COLO829 (cell line): ENCODE results near the gene CCDC158.
A peak's percentile ranks its signal among the peaks of the same experiment; 100 is the strongest.
"Not testable (repeated sequence)": the region's sequence is repeated elsewhere in the genome, so short reads cannot be mapped to it uniquely, and the experiment has no call there.

Source experiments
- DNase-seq: peaks from one replicate; pipeline ENCODE4 v3.0.0; 2012; ENCODE audit warnings: low spot score

Gene CCDC158

DNA sequence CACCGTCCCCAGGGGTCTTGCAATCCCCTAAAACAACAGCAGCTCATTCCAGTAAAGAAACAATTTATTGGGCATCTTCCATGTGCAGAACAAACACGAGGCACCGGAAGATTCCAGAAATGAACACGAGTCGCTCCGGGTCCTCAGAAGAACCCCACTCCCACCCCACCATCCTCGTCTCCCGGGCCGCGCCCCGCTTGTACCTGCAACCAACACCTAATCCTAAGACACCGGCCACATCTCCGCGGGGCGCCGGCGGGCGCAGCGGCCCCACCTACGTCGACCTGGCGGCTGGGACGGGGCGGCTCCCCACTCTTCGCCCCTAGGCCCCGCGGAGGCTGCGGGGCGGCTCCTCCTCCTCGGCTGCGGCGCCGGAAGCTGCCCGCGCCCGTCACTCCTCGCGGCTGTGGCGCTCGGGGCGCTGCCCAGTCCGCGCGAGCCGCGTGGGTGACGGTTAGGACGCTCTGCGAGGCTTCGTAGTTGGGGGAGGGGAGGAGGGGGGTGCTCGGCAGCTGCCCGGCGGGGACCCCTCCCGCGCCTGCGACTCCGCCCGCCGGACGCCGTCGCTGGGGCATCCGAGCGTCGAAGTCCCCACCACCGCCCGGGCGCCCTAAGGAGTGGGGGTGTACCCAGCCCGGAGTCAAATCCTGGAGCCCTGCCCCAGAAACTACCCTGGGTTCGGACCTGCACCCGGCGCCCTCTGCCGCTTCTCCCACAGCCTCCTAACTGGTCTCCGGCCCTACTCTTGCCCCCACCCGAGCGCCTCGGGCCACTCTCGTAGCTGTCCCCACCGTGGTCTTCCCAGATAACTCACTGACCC, at the start of gene CCDC158:
CCDC158 (minus strand) TSS at position 380 of the 820 bp plus-strand sequence. CDS start 17,934 bp downstream, outside the sequence.
- no peak for DNase-seq

DNA sequence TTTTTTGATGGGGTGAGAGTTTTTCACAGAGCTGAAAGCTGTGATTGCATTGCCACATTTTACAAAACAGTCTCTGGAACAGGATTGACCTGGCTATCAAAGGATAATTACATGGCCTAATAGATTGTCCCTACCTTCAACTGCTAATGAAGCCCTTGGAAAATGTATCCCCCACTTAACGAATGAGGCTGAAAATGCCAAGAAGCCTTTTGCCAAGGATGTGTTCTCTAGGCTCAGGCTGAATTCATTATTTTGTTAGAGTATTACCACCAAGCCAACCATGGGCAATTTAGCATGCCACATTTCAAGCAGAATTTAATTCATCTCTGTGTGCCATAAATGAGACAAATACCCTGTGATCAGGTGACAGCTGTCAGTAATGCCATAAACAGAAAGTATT, 49.6 kb upstream of the CCDC158 start:
- DNase-seq: no peak

DNA sequence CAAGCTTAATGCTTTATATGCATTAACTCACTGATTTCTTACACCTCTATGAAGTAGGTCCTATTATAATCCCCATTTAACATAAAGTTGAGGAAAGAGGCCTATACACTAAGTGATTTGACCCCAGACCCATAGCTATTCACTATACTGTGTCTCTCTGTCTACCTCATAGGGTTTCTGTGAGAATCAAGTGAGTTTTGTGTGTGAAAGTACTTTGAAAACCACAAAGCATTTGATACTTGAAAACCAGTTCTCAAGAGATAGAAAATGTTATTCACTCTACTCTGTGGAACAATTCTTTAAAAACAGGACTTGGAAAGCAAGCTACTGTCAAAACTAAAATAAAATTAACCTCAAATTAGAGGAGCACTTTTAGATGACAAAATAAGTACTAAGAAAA, 49.1 kb upstream of the CCDC158 start:
- no peak for DNase-seq

DNA sequence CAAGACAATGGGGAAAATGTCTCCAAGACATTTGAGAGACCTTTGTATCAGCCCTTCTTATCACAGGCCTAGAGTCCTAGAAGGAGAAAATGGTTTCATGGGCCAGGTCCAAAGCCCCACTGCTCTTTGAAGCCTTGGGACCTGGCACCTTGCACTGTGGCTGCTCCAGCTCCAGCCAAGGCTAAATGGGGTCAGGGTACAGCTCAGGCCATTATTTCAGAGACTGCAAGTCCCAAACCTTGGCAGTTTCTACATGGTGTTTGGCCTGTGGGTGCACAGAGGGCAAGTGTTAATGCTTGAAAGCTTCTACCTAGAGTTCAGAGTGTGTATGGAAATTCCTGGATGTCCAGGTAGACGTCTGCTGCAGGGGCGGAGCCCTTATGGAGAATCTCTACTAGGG, 42.6 kb upstream of the CCDC158 start:
- no peak for DNase-seq

DNA sequence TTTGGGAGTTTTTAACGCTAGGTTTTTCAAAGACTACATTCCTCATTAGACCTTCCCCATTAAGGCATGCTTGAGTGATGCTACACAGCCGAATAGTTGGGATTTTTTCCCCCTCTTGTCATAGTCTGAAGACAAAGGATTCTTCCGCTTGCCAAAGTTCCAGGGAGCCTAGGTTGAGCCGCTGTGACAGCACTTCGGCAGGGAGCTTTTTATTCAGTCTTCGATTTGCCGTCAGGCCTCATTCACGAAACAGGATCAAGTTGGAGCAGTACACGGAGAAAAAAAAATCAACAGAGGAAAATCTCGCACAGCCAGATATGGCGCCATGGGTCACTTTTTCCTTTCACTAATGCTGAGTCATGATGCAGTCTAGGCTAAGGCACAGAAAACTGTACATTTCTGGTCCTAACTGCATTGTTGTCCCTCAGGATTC, 38.4 kb upstream of the CCDC158 start:
- DNase-seq: no peak

DNA sequence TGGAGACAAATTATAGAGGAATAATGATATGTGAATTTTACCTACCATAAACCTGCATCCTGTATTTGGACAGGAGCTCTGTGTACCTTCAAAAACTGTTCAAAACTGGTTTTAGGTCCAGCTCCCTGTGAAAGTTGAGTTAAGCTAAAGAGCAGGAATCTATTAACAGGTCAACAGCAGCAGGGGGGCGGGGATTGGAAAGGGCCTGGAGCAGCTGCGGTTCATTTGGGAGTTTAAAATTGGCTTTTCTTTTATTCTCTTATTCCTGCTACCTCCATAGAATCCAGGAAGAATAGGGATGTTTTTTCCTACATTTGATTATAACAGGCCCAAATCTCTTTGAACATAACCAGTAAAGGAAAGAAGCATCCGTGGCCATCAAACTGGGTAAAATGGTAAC, 37.9 kb upstream of the CCDC158 start:
- DNase-seq: no peak

DNA sequence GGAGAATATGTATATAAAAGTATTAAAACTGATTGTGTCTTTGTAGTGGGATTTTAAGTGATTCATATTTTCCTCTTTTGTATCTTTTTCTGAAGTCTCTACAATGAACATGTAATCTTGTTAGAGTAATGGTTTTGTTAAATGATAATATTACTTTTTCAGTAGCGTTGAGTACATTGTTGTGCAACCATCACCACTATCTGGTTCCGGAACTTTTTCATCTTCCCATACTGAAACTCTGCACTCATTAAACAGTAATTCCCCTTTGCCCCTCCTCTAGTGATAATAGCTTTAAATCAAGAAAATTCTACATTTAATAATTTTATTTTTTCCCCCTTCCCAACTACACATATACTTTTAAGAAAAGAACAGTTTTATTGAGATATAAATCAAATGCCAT, 37.4 kb upstream of the CCDC158 start:
- DNase-seq: no peak

DNA sequence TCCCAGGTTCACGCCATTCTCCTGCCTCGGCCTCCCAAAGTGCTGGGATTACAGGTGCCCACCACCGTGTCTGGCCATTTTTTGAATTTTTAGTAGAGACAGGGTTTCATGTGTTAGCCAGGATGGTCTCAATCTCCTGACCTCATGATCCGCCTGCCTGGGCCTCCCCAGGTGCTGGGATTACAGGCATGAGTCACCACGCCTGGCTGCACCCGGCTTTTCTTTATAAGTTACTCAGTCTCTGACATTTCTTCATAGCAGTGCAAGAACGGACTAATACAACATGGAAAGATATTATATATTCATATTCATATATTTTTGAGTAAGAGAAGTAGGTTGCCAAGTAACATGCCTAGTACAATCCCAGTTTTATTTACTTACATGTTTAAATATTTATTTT, 36.9 kb upstream of the CCDC158 start:
- no peak for DNase-seq

DNA sequence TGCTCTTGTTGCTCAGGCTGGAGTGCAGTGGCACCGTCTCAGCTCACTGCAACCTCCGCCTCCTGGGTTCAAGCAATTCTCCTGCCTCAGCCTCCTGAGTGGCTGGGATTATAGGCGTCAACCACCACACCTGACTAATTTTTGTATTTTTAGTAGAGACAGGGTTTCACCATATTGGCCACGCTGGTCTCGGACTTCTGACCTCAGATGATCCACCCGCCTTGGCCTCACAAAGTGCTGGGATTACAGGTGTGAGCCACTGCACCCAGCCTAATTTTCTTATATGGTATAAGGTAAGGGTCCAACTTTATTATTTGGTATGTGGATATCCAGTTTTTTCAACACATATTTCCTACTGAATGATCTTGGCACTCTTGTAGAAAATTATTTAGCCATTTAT, 33.1 kb upstream of the CCDC158 start:
- not testable (repeated sequence) for DNase-seq

DNA sequence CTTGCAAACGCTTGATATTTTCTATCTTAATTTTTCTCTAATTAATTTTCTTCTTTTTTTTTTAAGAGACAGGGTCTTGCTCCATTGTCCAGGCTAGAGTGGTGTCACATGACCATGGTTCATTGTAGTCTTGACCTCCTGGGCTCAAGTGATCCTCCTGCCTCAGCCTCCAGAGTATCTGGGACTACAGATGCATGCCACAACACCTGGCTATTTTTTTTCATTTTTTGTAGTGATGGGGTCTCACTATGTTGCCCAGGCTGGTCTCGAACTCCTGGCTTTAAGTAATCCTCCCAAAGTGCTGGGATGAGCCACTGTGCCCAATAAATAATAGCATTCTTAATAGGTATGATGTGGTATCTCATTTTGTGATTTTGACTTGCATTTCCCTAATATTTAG, 32.3 kb upstream of the CCDC158 start:
- no peak for DNase-seq

DNA sequence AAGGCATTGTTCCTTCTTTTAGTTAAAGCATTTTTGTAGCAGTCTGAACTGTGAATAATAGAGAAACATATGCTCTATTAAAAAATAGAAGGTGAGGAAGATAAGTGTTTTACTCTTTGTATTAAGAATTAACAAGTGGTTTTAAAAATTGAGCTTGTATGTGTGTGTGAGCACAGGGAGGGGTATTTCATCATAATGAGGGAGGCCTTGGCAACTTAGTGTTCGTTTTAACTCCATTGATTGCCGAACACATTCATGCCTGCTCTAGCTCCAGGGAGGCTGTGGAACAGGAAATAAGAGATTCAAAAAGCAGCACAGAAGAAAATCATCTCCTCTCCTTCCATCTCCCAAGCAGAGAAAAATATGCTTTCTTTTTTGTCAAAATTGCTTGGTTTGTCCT, 28.9 kb upstream of the CCDC158 start:
- DNase-seq: no peak

DNA sequence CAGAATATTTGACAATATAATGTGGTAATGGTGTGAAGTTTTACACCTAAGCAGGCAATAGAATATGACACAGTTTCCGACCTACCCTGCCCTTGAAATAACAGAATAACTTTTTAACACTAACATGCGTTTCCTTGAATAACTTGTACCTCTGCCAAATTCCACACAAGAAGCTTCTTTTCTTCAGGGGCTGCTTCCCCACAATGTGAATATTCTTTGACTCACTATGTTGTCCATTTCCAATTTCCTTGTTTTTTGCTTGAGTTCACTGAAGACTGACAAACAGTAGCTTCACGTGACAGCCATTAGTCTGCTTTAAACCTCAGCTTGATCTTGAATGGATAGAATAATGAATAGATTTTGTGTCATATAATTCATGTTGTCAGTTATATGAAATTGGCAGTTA, 28.4 kb upstream of the CCDC158 start:
- DNase-seq: peak; percentile 80

DNA sequence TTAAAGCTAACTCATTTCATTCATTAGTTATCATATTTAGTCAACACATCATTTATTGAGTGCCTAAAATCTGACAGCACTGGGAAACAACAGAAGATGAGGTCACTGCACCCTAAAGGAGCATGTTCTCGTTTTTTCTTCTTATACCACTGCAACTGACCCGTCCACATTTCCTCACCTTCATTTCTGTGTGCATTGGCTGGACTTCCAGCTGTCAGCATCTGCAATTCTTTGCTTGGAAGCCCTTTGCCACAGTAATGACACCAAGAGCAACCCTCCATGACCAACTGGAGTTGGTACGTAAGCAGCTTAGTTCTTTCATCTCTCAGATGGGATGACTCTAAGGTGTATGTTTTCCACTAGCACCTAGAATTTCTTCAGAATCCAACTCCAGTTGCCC, 27.3 kb upstream of the CCDC158 start:
- DNase-seq: no peak

DNA sequence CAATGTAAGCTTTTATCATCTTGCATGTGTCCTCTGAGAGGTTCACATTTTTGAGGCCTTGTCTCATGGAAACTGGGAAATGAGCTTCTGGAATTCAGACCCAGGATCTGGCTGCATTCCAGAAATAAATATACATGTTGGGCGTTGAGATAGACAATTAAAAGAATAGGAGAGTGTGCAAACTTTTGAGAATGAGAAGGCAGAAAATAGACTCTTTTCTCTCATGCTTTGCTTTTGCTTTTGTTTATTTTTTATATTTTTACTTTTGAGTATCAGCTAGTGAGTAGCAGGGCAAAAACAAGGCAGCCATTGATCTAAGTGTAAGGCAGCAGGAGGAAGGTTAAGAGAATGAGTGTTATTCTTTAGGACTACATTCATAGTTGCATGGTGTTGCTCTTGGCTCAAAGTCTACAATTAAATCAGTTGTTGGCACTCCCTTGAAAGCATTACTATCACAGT, 26.5 kb upstream of the CCDC158 start:
- DNase-seq: peak; percentile 94

DNA sequence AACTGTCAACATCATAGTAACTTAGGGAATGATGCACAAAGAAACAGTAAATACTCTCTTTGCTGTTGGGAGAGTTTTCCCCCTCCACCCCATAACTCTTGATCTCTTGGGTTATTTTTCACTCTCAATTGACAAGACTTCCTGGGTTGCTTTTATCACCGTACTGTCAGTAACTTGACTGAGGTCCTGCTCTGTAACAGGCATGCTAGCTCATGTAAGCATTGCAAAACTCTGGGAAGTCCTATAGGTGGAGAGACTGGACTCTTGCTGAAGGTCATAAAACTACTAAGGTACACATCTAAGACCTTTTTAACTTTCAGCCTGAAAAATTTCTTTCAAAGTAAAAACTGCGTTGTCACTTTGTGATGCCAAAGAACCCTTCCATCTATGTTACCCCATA, 25.0 kb upstream of the CCDC158 start:
- no peak for DNase-seq

DNA sequence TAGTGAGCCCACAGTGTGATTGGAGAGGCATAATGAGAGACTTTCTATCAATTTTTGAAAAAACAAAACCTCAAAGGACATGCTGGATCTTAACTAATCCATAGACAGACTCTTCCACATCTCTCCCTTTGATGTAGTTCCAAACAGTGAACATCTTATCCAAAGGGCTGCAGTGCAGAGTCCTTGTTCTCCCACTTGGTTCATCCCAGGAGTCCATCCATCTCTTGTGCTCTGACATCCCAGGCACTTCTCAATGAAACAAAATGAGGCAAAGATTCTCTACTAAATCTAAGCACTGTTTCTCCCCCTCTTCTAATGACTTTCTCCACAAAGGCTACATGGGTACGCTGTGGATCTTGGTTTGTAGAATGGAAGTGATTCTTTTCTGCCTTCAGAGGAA, 22.4 kb upstream of the CCDC158 start:
- no peak for DNase-seq

DNA sequence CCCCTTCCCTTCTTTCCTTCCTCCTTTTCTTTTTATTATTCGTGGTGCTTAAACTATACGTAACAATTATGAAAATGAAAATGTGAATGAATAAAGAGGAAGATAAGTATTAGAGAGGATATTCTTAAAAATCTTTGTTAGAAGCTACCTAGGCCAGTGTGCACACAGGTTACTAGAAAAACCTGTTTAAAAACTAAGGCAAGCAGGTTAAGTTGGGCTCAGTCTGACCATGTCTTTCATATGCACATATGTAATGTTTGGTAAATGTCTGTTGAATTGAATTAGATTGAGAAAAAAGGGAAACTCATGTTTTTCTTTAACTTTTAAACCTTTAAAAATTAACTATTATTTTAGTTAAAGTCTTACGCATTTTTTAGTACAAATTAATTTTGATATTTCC, 21.9 kb upstream of the CCDC158 start:
- no peak for DNase-seq

DNA sequence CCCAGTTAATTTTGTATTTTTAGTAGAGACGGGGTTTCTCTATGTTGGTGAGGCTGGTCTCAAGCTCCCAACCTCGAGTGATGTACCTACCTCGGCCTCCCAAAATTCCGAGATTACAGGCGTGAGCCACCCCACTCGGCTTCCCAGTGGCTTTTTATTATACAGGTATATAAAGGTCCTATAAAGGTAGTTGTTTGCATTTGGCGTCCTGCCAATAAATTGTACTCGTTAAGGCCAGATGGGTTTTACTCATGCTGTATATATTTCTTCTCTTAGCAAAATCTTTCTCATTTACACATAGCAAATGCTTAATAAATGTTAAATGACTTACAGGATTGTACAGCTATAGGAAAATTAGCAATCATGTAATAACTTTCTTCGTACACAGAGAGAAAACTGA, 20.9 kb upstream of the CCDC158 start:
- no peak for DNase-seq

DNA sequence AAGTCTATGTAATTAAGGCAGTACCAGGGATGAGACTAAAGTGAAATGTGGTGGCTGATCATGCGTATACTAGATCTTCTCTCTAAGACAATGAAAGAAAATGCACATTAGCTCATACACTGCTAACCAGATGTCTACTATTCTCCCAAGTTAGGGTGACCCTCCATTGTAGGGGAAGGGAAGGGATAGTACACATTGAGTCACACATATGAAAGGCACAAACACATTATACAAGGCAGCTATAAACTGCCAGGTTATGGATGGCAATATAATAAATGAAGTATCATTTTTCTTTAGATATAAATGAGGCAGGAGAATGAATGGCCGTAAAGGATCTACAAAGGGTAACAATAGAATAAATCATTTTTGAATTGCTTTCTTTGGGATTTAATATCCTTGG, 18.6 kb upstream of the CCDC158 start:
- no peak for DNase-seq

DNA sequence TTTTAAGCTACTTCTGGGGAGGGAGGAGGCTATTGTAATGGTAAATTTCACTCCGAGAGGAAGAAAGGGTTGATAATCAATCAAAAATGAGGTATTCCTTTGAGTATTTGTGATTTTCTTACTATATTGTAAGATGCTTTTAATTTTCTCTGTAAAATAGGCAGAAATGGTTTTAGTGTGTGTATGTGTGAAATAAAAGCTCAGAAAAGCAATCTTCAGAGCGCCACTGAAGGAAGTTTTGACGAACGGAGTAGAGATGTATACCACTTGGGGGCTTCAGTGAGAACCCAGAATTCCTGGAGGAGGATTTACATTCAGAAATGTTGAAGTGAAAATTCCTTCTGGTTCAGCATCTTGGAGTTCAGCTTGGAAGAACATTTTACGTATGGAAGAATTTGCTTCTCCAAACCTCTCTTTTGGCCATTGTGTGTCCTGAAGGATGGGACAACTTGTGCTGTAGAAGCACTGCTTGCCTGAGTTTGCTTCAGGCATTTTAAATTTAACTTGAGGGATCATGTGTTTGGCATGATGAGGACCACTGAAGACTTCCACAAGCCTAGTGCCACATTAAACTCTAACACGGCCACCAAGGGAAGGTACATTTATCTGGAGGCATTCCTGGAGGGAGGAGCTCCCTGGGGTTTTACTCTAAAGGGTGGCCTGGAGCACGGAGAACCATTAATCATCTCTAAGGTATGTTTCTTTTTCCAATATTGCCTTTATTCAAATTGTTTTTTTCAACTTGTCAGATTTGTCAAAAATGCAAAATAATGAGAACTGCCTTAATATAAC, 14.8 kb upstream of the CCDC158 start:
- no peak for DNase-seq

DNA sequence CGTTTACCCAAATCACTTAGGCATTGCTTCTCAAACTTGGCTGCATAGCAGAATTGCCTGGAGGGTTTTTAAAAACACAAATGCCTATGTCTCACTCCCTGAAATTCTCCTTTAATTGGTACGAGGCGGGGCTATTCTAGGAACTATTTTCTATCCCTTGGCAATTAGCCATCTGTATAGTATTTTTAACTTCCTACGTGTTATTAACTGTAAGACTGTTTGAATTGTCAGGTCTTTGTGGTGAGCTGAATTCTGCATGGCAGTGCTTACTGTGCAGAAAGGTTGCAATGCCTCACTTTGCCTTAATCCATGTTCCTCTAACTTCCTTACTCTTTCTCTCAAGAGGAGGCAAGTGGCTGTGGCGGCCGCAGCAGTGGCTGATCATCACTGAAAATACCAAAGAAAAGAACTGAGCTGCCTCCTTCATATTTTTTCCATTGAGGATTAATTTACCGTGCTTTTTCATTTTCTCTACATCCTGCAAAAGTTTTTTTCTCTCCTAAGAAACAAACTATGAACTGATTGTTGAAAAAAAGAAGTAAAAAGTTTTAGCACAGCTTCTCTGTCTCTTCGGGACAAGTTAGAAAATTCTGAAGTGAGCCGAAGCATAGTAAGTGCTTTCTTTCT, 14.1 kb upstream of the CCDC158 start, which contains the start of gene SHROOM3:
SHROOM3 (plus strand) TSS at position 329 of the 627 bp plus-strand sequence. CDS start 824 bp downstream, outside the sequence.
- DNase-seq: peak; percentile 35

DNA sequence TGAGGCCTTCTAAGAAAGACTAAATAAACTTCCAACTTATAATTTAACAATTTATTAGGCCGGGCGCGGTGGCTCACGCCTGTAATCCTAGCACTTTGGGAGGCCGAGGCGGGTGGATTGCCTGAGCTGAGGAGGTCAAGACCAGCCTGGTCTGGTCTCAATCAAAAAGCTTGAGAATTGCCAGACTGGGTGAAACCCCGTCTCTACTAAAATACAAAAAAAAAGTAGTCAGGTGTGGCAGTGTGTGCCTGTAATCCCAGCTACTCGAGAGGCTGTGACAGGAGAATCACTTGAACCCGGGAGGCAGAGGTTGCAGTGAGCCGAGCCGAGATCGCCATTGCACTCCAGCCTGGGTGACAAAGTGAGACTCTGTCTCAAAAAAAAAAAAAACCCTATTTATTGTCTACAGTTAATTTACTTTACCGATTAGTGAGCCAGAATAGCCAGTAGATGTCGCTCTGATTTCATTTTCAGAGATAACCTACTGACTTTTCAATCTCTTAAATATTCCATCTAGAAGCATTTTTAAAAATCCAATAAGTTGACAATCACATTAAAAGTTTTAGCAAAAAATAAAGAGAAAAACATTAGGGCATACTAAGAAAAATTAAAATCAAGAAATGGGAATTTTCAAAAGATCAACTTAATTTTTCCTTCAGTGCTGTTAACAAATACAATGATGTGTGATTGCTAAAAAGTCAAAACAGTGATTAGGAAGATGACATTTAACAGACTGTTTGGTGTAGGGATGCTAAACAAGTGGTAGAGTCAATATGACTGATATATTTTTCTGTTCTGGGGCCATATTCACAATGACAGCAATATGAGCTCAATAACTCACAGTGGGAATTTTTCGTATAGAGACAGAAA, 9.8 kb upstream of the CCDC158 start:
- DNase-seq: peak; percentile 84
